ENCODE data around the gene PICALM.

Gene PICALM

DNA sequence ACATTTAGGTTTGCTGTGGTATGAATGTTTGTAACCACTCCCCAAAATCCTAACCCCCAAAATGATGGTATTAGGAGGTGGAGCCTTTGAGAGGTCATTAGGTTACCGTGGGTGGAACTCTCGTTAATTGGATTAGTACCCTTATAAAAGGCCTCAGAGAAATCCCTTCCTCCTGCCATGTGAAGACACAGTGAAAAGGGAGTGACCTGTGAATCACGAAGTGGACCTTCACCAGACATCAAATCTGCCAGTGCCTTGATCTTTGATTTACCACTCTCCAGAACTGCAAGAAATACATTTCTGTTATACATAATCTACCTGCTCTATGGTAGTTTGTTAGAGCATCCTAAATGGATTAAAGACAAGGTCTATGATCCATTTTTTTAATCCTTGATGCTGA is 12.6 kb upstream of the PICALM start:
- no peak for DNase-seq (ENCODE audit: low read depth)

DNA sequence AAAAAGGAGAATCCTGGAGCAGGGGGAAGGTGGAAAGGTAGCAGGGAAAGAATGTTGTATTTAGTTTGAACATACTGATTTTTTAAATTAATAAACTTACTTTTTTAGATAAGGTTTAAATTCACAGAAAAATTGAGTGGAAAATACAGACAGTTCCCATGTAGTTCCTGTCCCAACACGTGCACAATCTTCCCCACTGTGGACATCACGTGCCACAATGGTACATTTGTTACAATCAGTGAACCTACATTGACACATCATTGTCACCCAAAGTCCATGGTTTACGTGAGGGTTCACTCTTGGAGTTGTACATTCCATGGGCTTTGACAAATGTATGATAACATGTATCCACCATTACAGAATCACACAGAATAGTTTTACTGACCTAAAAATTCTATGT is 10.5 kb upstream of the PICALM start:
- DNase-seq (ENCODE audit: low read depth), result no peak

DNA sequence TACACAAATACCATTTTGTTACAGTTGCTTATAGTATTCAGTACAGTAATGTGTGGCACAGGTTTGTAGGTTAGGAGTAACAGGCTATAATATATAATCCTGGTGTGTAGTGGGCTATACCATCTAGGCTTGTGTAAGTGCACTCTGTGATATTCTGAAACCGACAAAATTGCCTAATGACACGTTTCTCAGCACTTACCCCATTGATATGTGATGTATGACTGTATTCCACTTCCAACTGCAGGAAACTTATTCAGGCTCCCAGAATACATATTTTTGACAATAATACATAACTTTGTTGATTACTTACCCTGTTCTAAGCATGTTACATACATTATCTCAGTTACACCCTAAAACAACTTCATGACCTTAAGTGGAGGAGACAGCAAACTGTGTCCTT is 5.1 kb upstream of the PICALM start:
- no peak for DNase-seq (ENCODE audit: low read depth)

DNA sequence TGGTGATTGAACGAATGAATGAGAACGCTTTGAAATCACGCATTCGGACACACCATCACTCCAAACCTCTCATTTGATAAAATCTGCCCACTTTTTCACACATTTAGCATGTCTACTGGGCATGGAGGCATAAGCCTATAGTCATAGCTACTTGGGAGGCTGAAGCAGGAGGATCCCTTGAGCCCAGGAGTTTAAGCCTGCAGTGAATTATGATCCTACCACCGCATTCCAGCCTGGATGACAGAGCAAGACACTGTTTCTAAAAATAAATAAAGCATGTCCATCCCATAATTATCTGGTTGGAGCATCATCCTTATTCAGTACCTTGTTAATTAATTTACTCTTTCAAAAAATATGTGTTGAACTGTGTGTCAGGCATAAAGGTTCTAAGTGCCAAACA is 3.3 kb upstream of the PICALM start:
- no peak for DNase-seq (ENCODE audit: low read depth)

DNA sequence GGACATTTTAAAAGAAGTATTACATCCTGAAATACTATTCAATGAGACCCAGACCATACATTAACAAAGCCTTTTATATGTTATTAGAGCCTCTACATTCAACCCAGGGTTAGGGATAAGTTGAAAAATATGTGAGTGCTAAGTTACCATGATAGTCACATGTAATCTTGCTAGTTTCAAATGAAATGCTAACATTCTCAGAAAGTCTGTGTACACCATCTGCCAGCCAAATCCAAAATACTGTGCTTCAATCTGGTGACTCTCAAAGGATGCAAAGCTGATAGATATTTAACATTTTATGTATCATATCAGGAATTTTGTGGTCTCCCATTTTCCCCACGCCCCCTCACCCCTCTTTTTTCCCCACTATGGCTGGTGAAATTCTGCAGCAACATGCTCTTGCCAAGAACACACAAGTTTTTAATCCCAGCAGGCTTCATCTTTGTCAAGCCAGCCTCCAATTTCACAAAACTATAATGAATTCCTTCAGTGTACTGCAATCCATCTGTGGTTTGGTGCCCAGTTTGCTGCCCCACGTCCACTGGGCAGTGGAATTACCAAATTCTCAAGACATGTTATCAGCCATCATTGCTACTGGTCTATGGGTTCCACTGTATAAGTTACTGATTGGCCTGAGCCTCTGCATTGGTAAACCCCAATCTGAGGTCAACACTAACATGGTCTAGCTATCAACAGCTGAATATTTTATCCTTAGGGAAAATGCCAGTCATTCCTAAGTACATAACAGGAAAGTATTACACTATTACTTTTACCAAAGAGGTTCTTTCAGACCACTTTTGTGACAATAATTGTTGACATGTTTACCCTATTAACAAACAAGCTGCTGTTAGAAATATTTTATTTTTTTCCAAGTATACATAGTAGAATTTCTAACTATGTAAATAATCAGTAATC is 1.5 kb upstream of the PICALM start:
- no peak for DNase-seq (ENCODE audit: low read depth)

DNA sequence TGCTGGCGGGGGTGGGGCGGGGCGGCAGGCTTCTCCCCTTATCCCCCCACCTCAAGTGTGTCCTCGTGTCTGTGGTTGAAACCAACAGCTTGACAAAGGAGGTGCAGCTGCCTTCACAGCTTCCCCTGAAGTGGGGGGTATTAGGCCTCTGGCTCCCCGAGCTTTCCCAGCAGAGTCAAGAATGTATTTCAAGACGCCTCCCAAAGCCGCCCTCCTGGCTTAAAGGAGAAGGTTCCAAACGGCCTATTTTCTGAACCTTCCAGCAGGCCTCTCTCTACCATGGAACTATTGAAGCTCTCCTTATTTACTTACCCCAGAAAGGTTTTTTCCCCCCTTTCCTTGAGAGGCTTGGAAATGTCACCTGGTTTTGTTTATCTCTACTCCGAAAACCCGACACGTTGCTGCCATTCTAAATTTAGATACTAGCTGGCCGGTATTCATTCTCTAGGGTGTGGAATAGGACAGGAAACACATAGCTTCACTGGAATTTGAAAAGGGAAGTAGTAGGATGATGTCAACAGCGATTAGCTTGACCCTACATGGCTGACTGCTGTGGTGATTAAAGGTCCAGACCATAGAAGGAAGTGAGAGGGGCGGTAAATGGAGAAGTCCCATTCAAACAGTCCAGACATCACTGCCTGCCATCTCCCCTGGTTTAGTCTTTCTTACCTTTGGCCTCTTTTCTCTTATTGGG is 671 bp upstream of the PICALM start:
- DNase-seq (ENCODE audit: low read depth), result no peak

DNA sequence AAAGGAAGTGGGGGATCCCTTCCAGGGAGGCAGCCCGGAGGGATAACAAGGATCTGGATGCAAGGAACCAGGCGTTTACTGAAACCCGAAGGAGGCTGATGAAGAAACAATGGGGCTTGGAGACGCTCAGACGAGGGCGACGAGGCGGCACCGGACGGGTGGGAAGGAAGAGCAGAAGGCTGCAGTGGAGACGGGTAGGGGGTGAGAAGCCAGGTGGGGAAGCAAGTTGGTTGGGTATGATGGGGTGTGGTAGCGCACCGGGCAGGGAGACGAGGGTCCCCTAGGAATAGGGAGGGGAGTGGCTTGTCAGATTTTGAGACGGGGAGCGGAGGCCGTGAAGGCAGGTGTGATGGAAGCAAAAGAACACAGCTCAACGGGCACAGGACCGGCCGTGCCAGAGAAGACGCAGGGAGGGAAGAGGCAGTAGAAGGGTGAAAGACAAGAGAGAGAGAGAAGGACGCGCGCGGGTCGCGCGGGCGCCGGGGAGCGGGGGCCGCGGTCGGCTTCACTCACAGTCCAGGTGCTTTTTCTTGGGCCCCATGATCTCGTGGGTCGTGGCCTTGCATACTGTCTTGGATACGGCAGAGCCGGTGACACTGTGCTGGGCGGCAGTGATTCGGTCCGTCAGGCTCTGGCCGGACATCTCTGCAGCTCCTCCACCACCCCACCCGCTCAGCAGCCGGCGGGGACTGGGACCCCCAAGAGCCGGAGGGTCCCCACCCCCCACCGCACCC is 579 bp downstream of the PICALM start:
- peak; percentile 12 for DNase-seq (ENCODE audit: low read depth)

DNA sequence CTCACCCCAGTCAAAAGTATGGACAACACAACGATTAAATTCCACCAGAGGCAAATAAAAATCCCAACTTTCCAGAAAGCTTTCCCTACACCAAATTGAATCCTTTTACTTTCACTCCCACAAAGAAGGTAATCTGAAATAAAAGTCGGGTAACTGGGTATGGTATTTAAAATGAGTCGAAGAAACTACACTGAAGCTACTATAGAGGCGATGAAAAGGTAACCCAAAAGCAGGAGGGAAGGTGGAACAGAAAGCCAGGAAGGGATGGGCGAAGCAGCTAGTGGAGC is 1.1 kb downstream of the PICALM start:
- no peak for DNase-seq (ENCODE audit: low read depth)

DNA sequence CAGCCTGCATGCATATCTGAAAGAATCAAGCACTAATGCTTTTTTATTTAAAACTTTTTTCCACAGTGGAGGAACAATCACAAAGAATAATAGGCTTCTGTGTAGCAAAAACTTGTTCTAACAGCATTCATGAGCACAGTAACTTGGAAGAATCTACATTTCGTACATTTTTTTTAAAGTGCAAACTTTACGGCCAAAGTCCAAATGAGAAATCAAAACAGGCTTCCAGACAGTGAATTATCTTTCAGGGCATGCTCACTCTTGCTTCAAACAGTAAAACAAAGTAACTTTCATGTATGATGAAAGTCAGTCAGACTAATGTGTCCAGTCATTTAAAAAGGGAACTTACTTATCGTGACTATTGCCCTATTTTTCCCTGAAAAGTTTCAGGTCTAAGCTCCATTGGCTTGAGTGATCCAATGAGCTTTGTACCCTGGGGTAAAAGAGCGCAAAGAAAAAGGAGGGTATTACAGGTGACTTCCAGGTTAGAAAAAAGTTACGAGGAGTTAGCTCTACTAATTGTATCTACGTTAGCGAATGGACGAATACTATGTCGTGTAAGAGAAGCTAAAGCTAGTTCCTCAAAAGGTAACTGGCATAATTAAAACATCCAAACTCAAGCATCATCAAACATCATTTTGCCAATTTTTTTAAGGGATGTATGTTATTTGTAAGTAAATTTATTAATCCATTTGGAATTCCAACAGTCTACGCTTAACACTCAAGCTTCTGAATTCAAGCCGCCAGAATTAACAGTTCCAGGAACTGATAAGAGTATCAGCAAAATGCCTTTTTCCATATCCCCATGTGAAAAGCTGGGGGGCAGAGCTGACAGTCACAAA is 1.7 kb downstream of the PICALM start:
- DNase-seq (ENCODE audit: low read depth), result no peak

DNA sequence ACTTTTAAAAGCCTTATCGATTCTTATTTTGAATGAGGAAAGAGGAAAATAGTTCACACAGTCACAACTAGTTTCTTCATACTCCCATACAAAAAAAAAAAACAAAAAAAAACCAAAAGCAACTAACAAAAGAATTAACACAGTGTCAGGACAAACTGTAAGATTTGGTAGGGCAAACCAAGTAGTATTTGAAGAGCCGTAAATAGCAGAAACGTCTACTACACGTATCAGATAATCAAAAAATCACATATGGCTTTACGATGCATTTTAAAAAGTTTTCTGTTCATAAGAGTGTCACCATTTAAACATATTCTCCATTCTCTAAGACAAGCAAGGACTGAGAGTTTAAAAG is 2.3 kb downstream of the PICALM start:
- no peak for DNase-seq (ENCODE audit: low read depth)

DNA sequence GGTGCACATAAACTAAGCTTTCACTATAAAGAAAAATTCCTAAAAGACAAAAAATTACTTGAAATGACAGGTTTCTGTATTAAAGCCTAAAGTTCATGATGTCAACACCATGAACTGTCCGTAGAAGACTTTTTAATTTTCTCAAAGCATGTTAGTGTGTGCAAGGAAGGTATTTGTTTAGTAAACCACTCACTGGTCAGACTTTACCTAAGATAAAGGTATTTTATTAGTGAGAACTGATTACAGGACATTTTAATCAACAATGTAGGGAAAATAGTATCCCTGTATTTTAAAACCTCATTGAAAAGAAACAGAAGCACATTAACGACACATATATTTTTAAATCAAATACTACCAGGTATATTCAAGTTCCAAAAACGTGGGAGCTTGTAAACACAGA is 2.9 kb downstream of the PICALM start:
- no peak for DNase-seq (ENCODE audit: low read depth)

DNA sequence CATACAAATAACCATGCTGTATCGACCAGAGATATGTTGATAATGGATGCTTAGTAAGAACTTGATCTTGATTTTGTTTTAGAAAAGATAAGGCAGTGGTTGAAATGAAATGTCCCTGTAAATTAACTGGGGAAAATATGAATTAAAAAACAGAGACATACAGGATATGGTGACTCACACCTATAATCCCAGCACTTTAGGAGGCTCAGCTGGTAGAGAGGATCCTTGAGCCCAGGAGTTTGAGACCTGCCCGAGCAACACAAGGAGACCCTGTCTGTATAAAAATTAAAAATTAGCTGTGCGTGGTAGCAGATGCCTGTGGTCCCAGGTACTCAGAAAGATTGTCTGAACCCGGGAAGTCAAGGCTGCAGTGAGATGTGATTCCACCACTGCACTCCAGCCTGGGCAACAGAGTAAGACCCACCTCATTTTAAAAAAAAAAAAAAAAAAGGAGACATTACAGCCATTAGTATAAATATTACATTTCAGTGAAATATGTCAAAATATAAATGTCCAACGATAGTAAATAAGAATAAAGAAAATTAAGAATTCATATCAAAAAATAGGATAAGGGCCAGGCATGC is 4.6 kb downstream of the PICALM start:
- no peak for DNase-seq (ENCODE audit: low read depth)

DNA sequence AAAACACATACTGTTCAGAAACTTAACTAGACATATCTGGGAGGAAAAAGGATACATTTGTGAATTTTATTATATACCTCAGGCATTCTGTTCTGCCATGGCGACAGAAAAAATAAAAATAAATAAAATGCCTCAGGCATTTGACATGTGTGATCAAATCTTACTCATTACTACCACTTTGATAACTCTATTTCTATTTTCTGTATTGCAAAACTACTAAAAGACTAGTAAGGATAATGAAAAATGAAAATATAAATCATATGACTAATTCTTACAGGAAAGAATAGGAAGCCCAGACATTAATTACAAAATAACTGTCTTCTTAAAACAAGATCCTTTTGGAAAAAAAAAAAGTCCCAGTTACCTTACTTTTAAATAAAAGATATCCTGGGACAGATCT is 5.3 kb downstream of the PICALM start:
- DNase-seq (ENCODE audit: low read depth), result no peak

DNA sequence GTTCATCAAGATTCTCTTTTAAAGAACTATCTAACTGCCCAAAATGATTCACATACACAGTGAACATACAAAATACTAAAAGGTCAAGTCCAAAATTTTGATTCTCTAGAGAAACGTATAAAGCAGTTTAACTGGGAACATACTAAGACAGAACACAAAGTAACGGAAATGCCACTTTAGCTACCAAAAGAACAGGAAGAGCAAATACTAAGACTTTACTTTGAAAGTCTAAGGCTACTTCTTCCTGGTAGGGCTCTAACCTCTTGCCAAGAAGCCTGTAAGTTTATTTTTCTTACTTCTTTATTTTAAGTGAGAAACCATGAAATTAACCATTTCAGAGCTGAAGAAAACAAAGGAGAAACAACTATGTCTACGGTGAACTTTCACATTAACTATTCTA is 6.2 kb downstream of the PICALM start:
- DNase-seq (ENCODE audit: low read depth), result no peak

DNA sequence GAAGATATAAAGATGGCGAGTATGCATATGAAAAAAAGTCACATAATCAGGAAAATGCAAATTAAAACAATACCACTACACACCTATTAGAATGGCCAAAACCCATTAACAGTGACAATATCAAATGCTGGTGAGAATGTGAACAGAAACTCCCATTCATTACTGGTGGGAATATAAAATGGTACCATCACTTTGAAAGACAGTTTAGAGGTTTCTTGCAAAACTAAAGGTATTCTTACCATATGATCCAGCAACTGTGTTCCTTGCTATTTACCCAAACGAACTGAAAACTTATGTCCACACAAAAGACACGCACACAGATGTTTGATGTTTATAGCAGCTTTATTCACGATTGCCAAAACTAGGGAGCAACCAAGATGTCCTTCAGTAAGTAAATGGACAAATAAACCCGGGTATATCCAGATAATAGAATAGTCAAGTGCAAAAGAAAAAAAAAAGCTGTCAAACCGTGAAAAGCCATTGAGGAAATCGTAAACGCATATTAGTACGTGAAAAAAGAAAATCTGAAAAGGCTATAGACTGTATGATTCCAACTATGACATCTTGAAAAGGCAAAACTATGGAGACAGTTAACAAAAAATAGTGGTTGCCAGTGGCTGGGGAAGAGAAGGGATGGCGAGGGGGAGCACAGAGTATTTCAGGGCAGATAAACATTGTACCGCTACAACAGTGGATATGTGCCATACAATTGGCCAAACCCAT is 7.2 kb downstream of the PICALM start:
- DNase-seq (ENCODE audit: low read depth), result no peak

DNA sequence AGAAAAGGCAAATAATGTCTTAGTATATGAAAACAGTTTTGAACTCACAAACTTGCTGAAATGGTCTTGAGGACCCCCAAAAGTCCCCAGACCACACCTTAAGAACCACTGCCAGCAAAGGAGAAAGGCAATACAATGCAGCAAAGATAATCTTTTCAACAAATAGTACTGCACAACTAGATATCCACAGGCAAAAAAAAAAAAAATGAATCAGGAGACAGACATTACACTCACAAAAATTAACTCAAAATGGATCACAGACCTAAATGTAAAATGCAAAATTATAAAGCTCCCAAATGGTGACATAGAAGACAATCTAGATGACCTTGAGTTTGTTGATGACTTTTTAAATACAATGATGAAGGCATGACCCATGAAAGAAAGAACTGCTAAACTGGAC is 8.3 kb downstream of the PICALM start:
- no peak for DNase-seq (ENCODE audit: low read depth)

DNA sequence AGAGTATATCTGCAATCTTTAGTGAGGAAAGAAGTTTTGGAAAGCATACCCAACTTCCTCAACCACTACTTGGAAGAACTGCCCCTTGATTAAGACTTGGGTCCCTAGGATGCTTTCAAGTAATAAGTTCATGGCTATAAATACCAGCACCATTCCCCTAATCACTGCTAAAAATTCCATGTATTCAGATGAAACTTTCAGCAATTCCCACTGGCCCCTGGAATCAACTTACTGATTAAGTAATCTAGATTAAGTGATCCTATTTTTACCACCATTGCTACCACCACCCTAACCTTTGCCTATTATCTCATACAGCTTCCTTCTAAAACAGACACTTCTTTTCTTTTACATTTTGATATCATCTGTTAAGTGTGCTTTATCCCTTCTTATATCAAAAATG is 10.5 kb downstream of the PICALM start:
- no peak for DNase-seq (ENCODE audit: low read depth)

DNA sequence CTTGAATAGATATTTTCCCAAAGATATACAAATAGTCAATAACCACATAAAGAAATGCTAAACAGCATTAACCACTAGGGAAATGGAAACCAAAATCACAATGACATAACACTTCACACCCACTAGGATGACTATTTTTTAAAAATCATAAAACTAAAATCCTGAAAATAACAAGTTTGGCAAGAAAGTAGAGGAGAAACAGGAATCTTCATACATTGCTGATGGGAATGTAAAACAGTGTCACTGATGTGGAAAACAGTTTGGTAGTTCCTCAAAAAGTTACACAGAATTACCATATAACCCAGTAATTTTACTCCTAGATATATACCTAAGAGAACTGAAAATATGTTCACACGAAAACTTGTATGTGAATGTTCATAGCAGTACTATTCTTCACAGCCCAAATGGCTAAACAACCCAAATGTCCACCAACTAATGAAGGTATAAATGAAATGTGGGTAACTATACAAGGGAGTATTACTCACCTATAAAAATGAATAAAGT is 12.5 kb downstream of the PICALM start:
- no peak for DNase-seq (ENCODE audit: low read depth)

DNA sequence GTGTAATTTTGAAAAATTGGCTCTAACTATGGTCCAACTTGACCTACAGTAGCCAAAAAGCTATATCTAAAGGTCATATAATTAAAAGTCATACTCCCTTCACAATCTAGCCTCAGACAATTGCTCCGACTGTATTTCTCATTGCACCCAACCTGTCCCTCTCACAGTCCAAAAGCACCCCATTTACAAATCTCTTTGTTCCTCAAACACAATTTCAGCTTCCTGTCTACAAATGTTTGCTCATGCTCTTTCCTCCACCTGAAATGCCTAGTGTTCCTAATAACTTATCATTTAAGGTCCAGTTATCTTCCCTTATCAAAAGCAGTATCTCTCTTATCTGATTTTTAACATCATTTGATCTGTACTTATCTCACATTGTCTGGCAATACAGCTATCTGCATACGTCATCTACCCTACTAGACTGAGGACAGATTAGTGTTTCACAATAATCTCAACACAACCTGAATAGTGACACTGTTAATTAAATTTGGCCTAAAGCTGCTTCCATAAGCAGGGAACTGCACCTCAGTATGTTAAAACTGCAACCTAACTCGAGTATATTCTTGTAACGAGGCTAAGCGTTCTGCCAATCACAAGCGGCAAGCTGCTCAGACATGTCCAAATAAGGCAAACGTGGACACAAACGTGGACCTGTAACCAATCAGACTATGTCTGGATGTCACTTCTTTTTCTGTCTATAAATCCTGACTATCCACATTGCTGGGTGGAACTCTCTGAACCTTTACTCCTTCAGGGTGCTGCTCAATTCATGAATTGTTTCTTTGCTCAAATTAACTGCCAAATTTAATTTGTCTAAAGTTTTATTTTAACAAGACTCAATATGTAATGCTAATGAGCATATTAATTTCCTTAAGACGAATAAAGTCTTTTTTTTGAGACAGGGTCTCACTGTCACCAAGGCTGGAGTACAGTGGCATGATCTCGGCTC is 15.9 kb downstream of the PICALM start:
- no peak for DNase-seq (ENCODE audit: low read depth)

DNA sequence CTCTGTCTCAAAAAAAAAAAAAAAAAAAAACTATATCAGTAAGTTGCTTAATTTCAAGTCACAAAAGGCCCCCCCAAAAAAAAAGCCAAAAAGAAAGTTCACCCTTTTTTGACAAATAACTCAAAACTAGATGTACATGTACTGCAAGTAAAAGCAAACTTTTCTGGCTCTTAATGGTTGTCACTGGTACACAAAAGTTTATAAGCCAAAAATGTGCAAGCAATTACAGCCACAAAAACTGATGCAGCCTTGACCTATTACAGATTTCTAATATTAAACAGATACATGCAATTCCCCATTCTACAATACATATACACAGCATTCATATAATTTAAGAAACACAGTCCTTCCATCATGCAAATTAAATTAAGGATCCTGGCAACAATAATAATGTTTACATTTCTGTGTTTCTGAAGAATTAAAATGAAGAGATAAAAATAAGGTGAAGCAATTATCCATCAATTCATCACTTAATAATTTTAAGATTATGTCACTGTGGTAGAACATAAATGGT is 18.6 kb downstream of the PICALM start:
- DNase-seq (ENCODE audit: low read depth), result no peak
